ENCODE results near the gene NFKBIA.

GRCh38 chr14:35369701-35370191, 34.8 kb downstream of the NFKBIA start:
- TF ChIP-seq POLR2AphosphoS5 (IDR thresholded peaks at IDR 0.05) (no peak), CTCF (IDR thresholded peaks at IDR 0.05) (no peak), POLR2A (IDR thresholded peaks at IDR 0.05) (no peak)
